ENCODE results near the gene VCL.

VCL gene

GRCh38 chr10:74150990-74151878 is 153.3 kb downstream of the VCL start, which contains the start of gene ADK:
Gene ADK (plus strand): TSS chr10:74151221. CDS start chr10:74151279, 58 bp downstream.
- DNase-seq (ENCODE audit: low read depth, low spot score), result peak; percentile 96

GRCh38 chr10:74151879-74152722 is 154.2 kb downstream of the VCL start:
- DNase-seq (ENCODE audit: low read depth, low spot score), result no peak

GRCh38 chr10:74153123-74153522 is 155.2 kb downstream of the VCL start:
- no peak for DNase-seq (ENCODE audit: low read depth, low spot score)

GRCh38 chr10:74153676-74154075 is 155.8 kb downstream of the VCL start:
- no peak for DNase-seq (ENCODE audit: low read depth, low spot score)

GRCh38 chr10:74156919-74157289 is 159.0 kb downstream of the VCL start:
- no peak for DNase-seq (ENCODE audit: low read depth, low spot score)

- DNase-seq (ENCODE audit: low read depth, low spot score), result no peak
Measured at GRCh38 chr10:74160013-74160412, 162.1 kb downstream of the VCL start.

- no peak for DNase-seq (ENCODE audit: low read depth, low spot score)
Measured at GRCh38 chr10:74163319-74164068, 165.6 kb downstream of the VCL start.

GRCh38 chr10:74164716-74165529 is 167.0 kb downstream of the VCL start:
- DNase-seq (ENCODE audit: low read depth, low spot score), result no peak

- no peak for DNase-seq (ENCODE audit: low read depth, low spot score)
Measured at GRCh38 chr10:74165530-74165901, 167.6 kb downstream of the VCL start.

- no peak for DNase-seq (ENCODE audit: low read depth, low spot score)
Measured at GRCh38 chr10:74167443-74167842, 169.5 kb downstream of the VCL start.
